GM12878 (cell line): ENCODE measurements around the gene MYL12A. TPM values are rescaled to one million over a fixed set of nuclear protein-coding genes. Genes with fewer than 3 reads are reported as not detected.

Experiments used
- ATAC-seq: fragments of 200-7000 bp; cut with Tn5 transposase; 3 replicates; pipeline ENCODE4 v1.9.1; 2020; ENCODE audit warnings: mild to moderate bottlenecking, moderate library complexity
- BruUV-seq: library from RNA; stranded (reverse); fragments of 400-500 nt; replicated peaks from 2 replicates; lab custom pipeline; 2021; lab: Mats Ljungman, UMichigan
- CTCF ChIA-PET: fragments of 300-600 bp; sonication (Branson Sonifier 250); formaldehyde crosslinking; extraction: SDS; loops from one replicate; lab custom pipeline; 2021; ENCODE audit warnings: inconsistent platforms; lab: Yijun Ruan, JAX
- POLR2A ChIA-PET: fragments of 350-600 bp; formaldehyde crosslinking; extraction: SDS; loops from one replicate; lab custom pipeline; 2021; ENCODE audit warnings: inconsistent platforms; lab: Charles Lee
- RAD21 ChIA-PET: fragments of 300-600 bp; sonication (Branson Sonifier 250); formaldehyde crosslinking; loops from one replicate; lab custom pipeline; 2023; ENCODE audit warnings: antibody characterized with exemption; ENCODE audit not compliant: unreplicated experiment; lab: Charles Lee
- SMC1A ChIA-PET: fragments of 300-600 bp; sonication (Branson Sonifier 250); formaldehyde crosslinking; loops from one replicate; lab custom pipeline; 2023; ENCODE audit not compliant: unreplicated experiment, uncharacterized antibody; lab: Charles Lee
- DNase-seq: peaks from one replicate; pipeline ENCODE4 v3.0.0-alpha.2; 2011; ENCODE audit warnings: low read depth, low spot score
- FAIRE-seq: peaks from 3 replicates; lab custom pipeline; 2011; peaks lifted over from hg19 to GRCh38; lab: Jason Lieb, UNC
- H2AFZ ChIP-seq: 2 replicates; pipeline ENCODE4 v1.6.0; 2011; ENCODE audit warnings: low read depth, low read length, control low read depth; ENCODE audit not compliant: control insufficient read depth
- H3K27ac ChIP-seq: 2 replicates; pipeline ENCODE4 v1.5.1; 2011; ENCODE audit warnings: control low read depth; ENCODE audit not compliant: control insufficient read depth, insufficient read depth
- H3K27me3 ChIP-seq, 2 experiments: replicated peaks in 1 of 2; 2 replicates each; pipeline versions ENCODE4 v1.6.0 to v1.6.1; 2011; ENCODE audit warnings: low read length in 1 of 2; ENCODE audit not compliant: control insufficient read depth in 2 of 2, insufficient read depth in 2 of 2
- H3K36me3 ChIP-seq, 2 experiments: 2 replicates each; pipeline ENCODE4 v1.5.1; 2011; ENCODE audit warnings: low read length in 1 of 2; ENCODE audit not compliant: control insufficient read depth in 2 of 2, insufficient read depth in 2 of 2
- H3K4me1 ChIP-seq: 2 replicates; pipeline ENCODE4 v1.6.1; 2011; ENCODE audit warnings: mild to moderate bottlenecking, low read length, moderate library complexity, mixed read lengths; ENCODE audit not compliant: control insufficient read depth, insufficient read depth
- H3K4me2 ChIP-seq: 2 replicates; pipeline ENCODE4 v1.6.0; 2011; ENCODE audit warnings: control low read depth; ENCODE audit not compliant: control insufficient read depth, insufficient read depth
- H3K4me3 ChIP-seq: fragments of 200-600 bp; sonication (generic); 2 replicates; pipeline ENCODE4 v1.5.1; 2016
- H3K79me2 ChIP-seq: 2 replicates; pipeline ENCODE4 v1.6.0; 2011; ENCODE audit warnings: low read length; ENCODE audit not compliant: control insufficient read depth, insufficient read depth
- H3K9ac ChIP-seq: 2 replicates; pipeline ENCODE4 v1.8.0; 2011; ENCODE audit warnings: low read length, control low read depth, mixed read lengths; ENCODE audit not compliant: control insufficient read depth, insufficient read depth
- H3K9me3 ChIP-seq: replicated peaks from 3 replicates; pipeline ENCODE4 v1.5.1; 2011; ENCODE audit warnings: mild to moderate bottlenecking, low read length; ENCODE audit not compliant: control insufficient read depth, insufficient read depth
- H4K20me1 ChIP-seq: 2 replicates; pipeline ENCODE4 v1.6.0; 2011; ENCODE audit not compliant: control insufficient read depth, insufficient read depth
- E4F1 ChIP-seq: fragments of 450-650 bp; IDR thresholded peaks from 2 replicates; pipeline ENCODE4 v1.6.1; 2018; ENCODE audit warnings: borderline replicate concordance, mild to moderate bottlenecking; ENCODE audit not compliant: partially characterized antibody
- EGR1 ChIP-seq, 2 experiments: IDR thresholded peaks; 1 replicate in 1 of 2; 2 replicates in 1 of 2; pipeline ENCODE4 v1.6.1; 2011 to 2012; ENCODE audit warnings: low read depth in 2 of 2, low read length in 2 of 2, borderline replicate concordance in 1 of 2, mild to moderate bottlenecking in 1 of 2, moderate library complexity in 1 of 2
- EZH2 ChIP-seq: IDR thresholded peaks from 2 replicates; pipeline ENCODE4 v1.6.1; 2012; ENCODE audit warnings: low read depth, mild to moderate bottlenecking, control low read depth, inconsistent platforms, low read length, borderline replicate concordance; ENCODE audit not compliant: control insufficient read depth
- HDGF ChIP-seq: fragments of 450-650 bp; IDR thresholded peaks from 2 replicates; pipeline ENCODE4 v1.6.1; 2016; ENCODE audit warnings: antibody characterized with exemption
- JUNB ChIP-seq: IDR thresholded peaks from 2 replicates; pipeline ENCODE4 v1.6.1; 2016; ENCODE audit warnings: antibody characterized with exemption, mild to moderate bottlenecking
- NFYB ChIP-seq: IDR thresholded peaks from 2 replicates; pipeline ENCODE4 v1.6.1; 2011; ENCODE audit warnings: low read depth, mild to moderate bottlenecking, low read length, improper control_type of control experiment, moderate library complexity; ENCODE audit not compliant: insufficient read depth
- POLR2AphosphoS2 ChIP-seq: IDR thresholded peaks from 2 replicates; pipeline ENCODE4 v1.6.1; 2011; ENCODE audit warnings: low read depth, mild to moderate bottlenecking, low read length, improper control_type of control experiment, moderate library complexity
- RAD21 ChIP-seq: IDR thresholded peaks from 2 replicates; pipeline ENCODE4 v1.6.1; 2011; ENCODE audit warnings: mild to moderate bottlenecking, low read depth, low read length, moderate library complexity; ENCODE audit not compliant: insufficient read depth
- SMC3 ChIP-seq: IDR thresholded peaks from 2 replicates; pipeline ENCODE4 v1.6.1; 2011; ENCODE audit warnings: low read length, improper control_type of control experiment, borderline replicate concordance
- SRF ChIP-seq, 2 experiments: IDR thresholded peaks; 2 replicates each; pipeline ENCODE4 v1.6.1; 2011; ENCODE audit warnings: low read depth in 2 of 2, low read length in 2 of 2, mild to moderate bottlenecking in 1 of 2, moderate library complexity in 1 of 2
- SUPT20H ChIP-seq: IDR thresholded peaks from 2 replicates; pipeline ENCODE4 v1.6.1; 2011; ENCODE audit warnings: low read depth, mild to moderate bottlenecking, low read length, moderate library complexity, borderline replicate concordance; ENCODE audit not compliant: control insufficient read depth
- TBL1XR1 ChIP-seq: IDR thresholded peaks from 2 replicates; pipeline ENCODE4 v1.6.1; 2012; ENCODE audit warnings: low read depth, low read length, improper control_type of control experiment
- YY1 ChIP-seq: IDR thresholded peaks from 2 replicates; pipeline ENCODE4 v1.6.1; 2011; ENCODE audit warnings: low read depth, mild to moderate bottlenecking, low read length
- ZBTB40 ChIP-seq: fragments of 450-650 bp; IDR thresholded peaks from 2 replicates; pipeline ENCODE4 v1.6.1; 2016; ENCODE audit warnings: mild to moderate bottlenecking, moderate library complexity, borderline replicate concordance
- WGBS: methylation state at CpG from one replicate; pipeline ENCODE4 v1.1.6; 2016; ENCODE audit warnings: low lambda C conversion rate; ENCODE audit not compliant: insufficient replicate concordance, insufficient coverage; ENCODE audit errors: missing lambda C conversion rate; 5-methylcytosine and 5-hydroxymethylcytosine counted together
- in situ Hi-C: fragments of 300-500 bp; cut with MboI; formaldehyde crosslinking; loops from 9 replicates; pipeline ENCODE4 v1.14.3; 2018; ENCODE audit warnings: mixed read lengths
- intact Hi-C: fragments of 100-400 bp; cut with micrococcal nuclease; formaldehyde crosslinking; loops from one replicate; pipeline ENCODE4 v1.14.2; 2022; ENCODE audit not compliant: unreplicated experiment
- polyA plus RNA-seq, 11 experiments: library from polyadenylated mRNA; depleted of rRNA in 4 of 11; unstranded in 6 of 11; stranded (reverse) in 5 of 11; fragments of >200 nt; fragmentation: Nextera tagmentation in 4 of 11; fragmentation: Illumina TruSeq in 1 of 11; extraction: Ambion mirVana in 4 of 11; extraction: Trizol in 1 of 11; gene quantifications; 1 replicate in 1 of 11; 2 replicates in 10 of 11; pipeline versions ENCODE4 v1.2.1 to v1.2.3, GENCODE V29; 2011 to 2016; ENCODE audit warnings: inconsistent platforms in 2 of 11, missing spikeins in 2 of 11, low read depth in 1 of 11
- total RNA-seq, 4 experiments: library from RNA; depleted of rRNA in 3 of 4; stranded (reverse); fragments of >200 nt in 3 of 4; fragmentation: Illumina TruSeq in 1 of 4; extraction: Trizol in 1 of 4; gene quantifications; 2 replicates each; pipeline versions ENCODE4 v1.2.1 to v1.2.3, GENCODE V29; 2013 to 2021

The MYL12A gene
- total and polyA plus RNA-seq, 10 of the 15 experiments (the other 5 are each of a cell fraction or from before 2014, with no cell fraction given) = 488 to 1,663 (median 924) TPM

DNA sequence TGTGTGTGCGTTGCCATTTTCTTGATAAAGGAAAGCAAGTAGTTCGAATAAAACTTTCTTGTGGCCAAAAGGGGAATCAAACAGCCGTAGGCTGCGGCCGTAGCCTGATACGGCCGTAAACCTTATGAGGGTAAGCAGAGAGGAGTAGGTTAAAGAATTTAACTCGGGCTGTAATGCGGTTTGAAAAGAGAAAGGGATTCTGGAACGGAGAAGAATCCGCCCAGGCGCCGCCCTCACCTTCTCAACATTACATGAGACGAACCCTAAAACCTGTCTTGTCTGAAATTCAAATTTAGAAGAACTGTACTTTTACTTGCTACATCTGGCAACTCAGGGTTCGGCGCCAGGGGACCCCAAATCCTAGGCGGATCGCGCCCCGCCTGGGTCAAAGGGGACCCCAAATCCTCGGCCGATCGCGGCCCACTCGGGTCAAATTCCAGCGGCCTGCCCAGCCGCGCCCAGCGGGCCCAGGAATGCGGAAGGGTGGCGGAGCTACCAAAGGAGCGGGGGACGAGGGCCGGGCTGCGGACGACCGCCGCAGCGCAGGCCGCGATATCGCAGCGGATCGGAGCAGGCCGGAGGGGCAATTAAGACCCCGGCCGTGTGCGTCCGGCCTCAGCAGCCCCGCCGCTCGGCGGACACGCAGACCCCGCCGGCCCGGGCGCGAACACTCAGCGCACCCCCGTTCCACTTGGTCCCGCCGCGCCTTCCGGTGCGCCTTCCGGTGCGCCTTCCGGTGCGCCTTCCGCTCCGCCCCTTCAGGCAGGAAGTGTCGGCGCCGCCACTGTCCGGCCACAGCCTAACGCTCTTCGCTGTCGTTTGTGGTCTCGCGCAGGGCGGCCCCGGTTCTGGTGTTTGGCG is 14.0 kb downstream of the MYL12A start, which contains the start of gene MYL12B:
Gene MYL12B, plus strand, starts transcription at position 761 of the 861 bp plus-strand sequence. CDS start 10,766 bp downstream, outside the sequence.
- DNase-seq (no peak), ATAC-seq (peak; percentile 80), FAIRE-seq (no peak)
- ChIA-PET POLR2A (interaction anchor here (0.8 to 3.5 kb wide), 5 partner anchors 10 to 276 kb away, joined by 3 to 17 read pairs (median 3); partner anchors contain the start of gene MYL12A), CTCF (interaction anchor here (0.5 to 3.1 kb wide), 5 partner anchors 10 to 242 kb away, joined by 3 to 11 read pairs (median 5); no protein-coding TSS in a partner anchor), RAD21 (interaction anchor here (1.2 to 2.0 kb wide), 4 partner anchors 11 to 18 kb away, joined by 3 to 8 read pairs (median 4); partner anchors contain the start of gene MYL12A), SMC1A (interaction anchor here (2.1 to 3.5 kb wide), 4 partner anchors 10 to 17 kb away, joined by 7 to 23 read pairs (median 10); partner anchors contain the start of gene MYL12A)
- H3K27ac ChIP-seq = peak within 1 kb of the TSS; percentile 91
- peaks cover 56% of the 10 kb centered on the region for H3K79me2 ChIP-seq
- peak within 1 kb of the TSS; percentile 83 for H3K4me2 ChIP-seq
- no peaks in the 10 kb centered on the region for H3K9me3 ChIP-seq
- H4K20me1 ChIP-seq = peaks cover 2% of the 10 kb centered on the region; the same call in 1 of the 2 replicates
- H3K36me3 ChIP-seq = peaks cover 0 to 25% of the 10 kb centered on the region in 2 experiments; a peak in 2 of 4 replicates
- no peaks in the 10 kb centered on the region for H3K27me3 ChIP-seq
- H2AFZ ChIP-seq = peak within 1 kb of the TSS; percentile 86
- in situ Hi-C loops (loop anchor here (25.0 kb wide), 1 partner anchor 1001 kb away; no protein-coding TSS in a partner anchor), intact Hi-C loops (loop anchor here (1.0 kb wide), 1 partner anchor 14 kb away; the partner anchor contains the start of gene MYL12A)
- H3K4me1 ChIP-seq = peaks cover 14% of the 10 kb centered on the region
- WGBS = under 1% methylated on average over 63 of the region's 84 CpGs
- peak within 1 kb of the TSS; percentile 84 for H3K4me3 ChIP-seq
- H3K9ac ChIP-seq = peak within 1 kb of the TSS; percentile 86
- BruUV-seq = TSS peak; percentile 97
- TF ChIP-seq HDGF = no peak
- TF ChIP-seq POLR2AphosphoS2 = peak; percentile 52; the same call in 1 of the 2 replicates
- peak; percentile 74 for TF ChIP-seq ZBTB40
- peak in 1 of 2 experiments; percentile 58; a peak in 2 of 3 replicates for TF ChIP-seq EGR1 (IDR thresholded peaks at IDR 0.05; ENCODE audit: borderline replicate concordance in 1 of 2, low read depth in 2 of 2, low read length in 2 of 2)
- TF ChIP-seq SRF (IDR thresholded peaks at IDR 0.05; ENCODE audit: low read depth in 2 of 2, low read length in 2 of 2) = 0 out of 4 replicates have a peak, but pooled peaks of 1 of the 2 experiments have one; percentile 40
- no peak for TF ChIP-seq TBL1XR1
- no peak for TF ChIP-seq RAD21
- no peak for TF ChIP-seq NFYB
- no peak for TF ChIP-seq EZH2
- no peak for TF ChIP-seq SMC3
- TF ChIP-seq YY1 = peak; percentile 33; the same call in 1 of the 2 replicates
- 0 out of 2 replicates have a peak, but pooled peaks have one; percentile 13 for TF ChIP-seq JUNB
- no peak for TF ChIP-seq SUPT20H
- TF ChIP-seq E4F1 = peak; percentile 97
